Measurements from ENCODE around the gene CARD11.
A peak's percentile ranks its signal among the peaks of the same experiment; 100 is the strongest.

The CARD11 gene

GRCh38 chr7:2864999-2865670 is 178.5 kb downstream of the CARD11 start:
- TF ChIP-seq CTCF (IDR thresholded peaks at IDR 0.05): peak; percentile 94

GRCh38 chr7:2864204-2864985 is 179.3 kb downstream of the CARD11 start:
- TF ChIP-seq CTCF (IDR thresholded peaks at IDR 0.05): no peak

GRCh38 chr7:2863461-2864066 is 180.1 kb downstream of the CARD11 start:
- no peak for TF ChIP-seq CTCF (IDR thresholded peaks at IDR 0.05)

- no peak for TF ChIP-seq CTCF (IDR thresholded peaks at IDR 0.05)
Measured at GRCh38 chr7:2862831-2863361, 180.8 kb downstream of the CARD11 start.

- no peak for TF ChIP-seq CTCF (IDR thresholded peaks at IDR 0.05)
Measured at GRCh38 chr7:2861509-2861908, 182.2 kb downstream of the CARD11 start.

GRCh38 chr7:2860627-2861133 is 183.0 kb downstream of the CARD11 start:
- TF ChIP-seq CTCF (IDR thresholded peaks at IDR 0.05): no peak

- no peak for TF ChIP-seq CTCF (IDR thresholded peaks at IDR 0.05)
Measured at GRCh38 chr7:2859952-2860351, 183.7 kb downstream of the CARD11 start.

Measured in LNCAP (cell line).